ENCODE results near the gene XPA.
A peak's percentile ranks its signal among the peaks of the same experiment; 100 is the strongest.

XPA gene

DNA sequence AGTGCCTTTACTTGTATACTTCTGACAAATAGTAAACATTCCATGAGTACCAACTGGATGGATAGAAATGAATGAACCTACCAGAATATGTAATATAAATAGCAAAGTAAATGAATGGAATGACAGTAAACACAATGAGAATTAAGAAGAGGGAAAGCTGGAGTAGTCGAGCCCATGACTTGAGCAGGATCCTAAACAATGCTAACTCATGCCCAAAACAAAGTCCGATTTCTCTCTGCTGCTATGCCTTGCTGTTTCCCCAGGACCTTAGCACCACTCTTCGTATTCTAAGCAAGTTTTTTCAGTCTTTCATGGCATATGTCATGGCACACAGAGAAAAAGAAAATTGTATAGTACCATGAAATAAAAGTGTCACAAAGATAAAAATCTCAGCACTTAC is 1.8 kb downstream of the XPA start:
- DNase-seq (ENCODE audit: extremely low read depth, low read depth) = no peak
- TF ChIP-seq, protein P1, sequence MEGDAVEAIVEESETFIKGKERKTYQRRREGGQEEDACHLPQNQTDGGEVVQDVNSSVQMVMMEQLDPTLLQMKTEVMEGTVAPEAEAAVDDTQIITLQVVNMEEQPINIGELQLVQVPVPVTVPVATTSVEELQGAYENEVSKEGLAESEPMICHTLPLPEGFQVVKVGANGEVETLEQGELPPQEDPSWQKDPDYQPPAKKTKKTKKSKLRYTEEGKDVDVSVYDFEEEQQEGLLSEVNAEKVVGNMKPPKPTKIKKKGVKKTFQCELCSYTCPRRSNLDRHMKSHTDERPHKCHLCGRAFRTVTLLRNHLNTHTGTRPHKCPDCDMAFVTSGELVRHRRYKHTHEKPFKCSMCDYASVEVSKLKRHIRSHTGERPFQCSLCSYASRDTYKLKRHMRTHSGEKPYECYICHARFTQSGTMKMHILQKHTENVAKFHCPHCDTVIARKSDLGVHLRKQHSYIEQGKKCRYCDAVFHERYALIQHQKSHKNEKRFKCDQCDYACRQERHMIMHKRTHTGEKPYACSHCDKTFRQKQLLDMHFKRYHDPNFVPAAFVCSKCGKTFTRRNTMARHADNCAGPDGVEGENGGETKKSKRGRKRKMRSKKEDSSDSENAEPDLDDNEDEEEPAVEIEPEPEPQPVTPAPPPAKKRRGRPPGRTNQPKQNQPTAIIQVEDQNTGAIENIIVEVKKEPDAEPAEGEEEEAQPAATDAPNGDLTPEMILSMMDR (IDR thresholded peaks at IDR 0.05; ENCODE audit: low read depth, low read length, missing control alignments) = no peak
- peak overlapping the region; percentile 93 for H3K4me3 ChIP-seq (replicated peaks; ENCODE audit: low read depth, low read length)

DNA sequence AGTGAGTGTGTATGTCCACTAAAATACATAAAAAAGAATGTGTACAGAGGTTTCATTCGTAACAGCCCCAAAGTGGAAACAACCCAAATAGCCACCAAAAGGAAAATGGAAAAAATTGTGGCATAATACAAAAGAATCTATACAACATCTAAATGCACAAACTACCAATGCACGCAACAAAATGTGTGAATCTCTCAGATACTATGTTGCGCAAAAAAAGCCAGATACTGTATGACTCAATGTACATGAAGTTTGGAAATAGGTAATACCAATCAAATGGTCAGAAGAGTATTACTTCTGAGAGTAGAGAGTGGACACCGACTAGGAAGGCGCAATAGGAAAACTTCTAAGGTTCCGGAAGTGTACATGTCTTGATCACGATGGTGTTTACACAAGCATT is 2.4 kb downstream of the XPA start:
- peak overlapping the region; percentile 93; the same call in 1 of the 2 replicates for H3K4me3 ChIP-seq (replicated peaks; ENCODE audit: low read depth, low read length)
- no peak for DNase-seq (ENCODE audit: extremely low read depth, low read depth)
- TF ChIP-seq, protein P1 (IDR thresholded peaks at IDR 0.05; ENCODE audit: low read depth, low read length, missing control alignments) = no peak

GRCh38 chr9:97689401-97690180 is 7.5 kb downstream of the XPA start:
- H3K4me3 ChIP-seq (replicated peaks; ENCODE audit: low read depth, low read length) = no peak overlapping the region
- TF ChIP-seq, protein P1 (IDR thresholded peaks at IDR 0.05; ENCODE audit: low read depth, low read length, missing control alignments) = no peak
- no peak for DNase-seq (ENCODE audit: extremely low read depth, low read depth)

DNA sequence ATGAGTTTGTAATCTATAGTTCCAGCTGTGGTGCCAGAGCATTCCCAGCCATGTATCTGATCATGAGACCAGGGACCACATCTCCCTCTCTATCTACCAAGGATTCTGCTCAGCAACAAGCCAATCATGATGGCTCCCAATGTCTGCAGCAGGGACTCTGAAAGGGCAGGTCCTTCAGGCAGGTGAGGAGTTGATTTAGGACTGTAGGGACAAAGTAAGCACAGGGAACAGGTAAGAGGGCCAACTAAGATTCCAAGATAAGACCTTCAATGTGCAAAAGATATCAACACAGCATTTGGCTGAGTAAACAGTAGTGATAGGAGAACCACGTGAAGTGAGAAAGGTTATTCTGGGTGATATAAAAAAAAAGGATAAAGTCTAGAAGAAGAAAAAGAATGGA is 8.5 kb downstream of the XPA start:
- TF ChIP-seq, protein P1 (IDR thresholded peaks at IDR 0.05; ENCODE audit: low read depth, low read length, missing control alignments) = no peak
- no peak overlapping the region for H3K4me3 ChIP-seq (replicated peaks; ENCODE audit: low read depth, low read length)
- no peak for DNase-seq (ENCODE audit: extremely low read depth, low read depth)

DNA sequence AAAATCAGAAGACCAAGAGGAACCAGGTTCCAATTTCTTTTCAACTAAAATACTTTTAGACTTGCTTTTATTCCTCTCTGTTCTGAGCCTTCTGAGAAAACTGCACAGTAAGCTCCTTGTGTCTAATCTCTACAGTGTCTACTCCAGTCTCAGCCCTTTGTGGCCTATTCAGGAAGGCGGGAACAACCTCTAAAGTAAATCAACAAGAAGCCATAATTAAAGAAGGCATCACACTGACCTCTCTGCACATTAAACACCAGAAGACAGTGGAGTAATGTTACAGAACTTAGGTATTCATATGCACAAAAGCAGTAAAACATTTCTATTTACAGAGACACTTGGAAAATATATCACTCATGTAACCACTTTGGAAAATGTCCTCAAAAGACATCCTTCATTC is 14.9 kb downstream of the XPA start:
- no peak for DNase-seq (ENCODE audit: extremely low read depth, low read depth)

GRCh38 chr9:97675655-97676054 is 21.5 kb downstream of the XPA start:
- no peak for DNase-seq (ENCODE audit: extremely low read depth, low read depth)
- no peak overlapping the region for H3K4me3 ChIP-seq (replicated peaks; ENCODE audit: low read depth, low read length)
- TF ChIP-seq, protein P1 (IDR thresholded peaks at IDR 0.05; ENCODE audit: low read depth, low read length, missing control alignments) = no peak

More for the DNA sequence above, 14.9 kb downstream of the XPA start:
- H3K4me3 ChIP-seq (replicated peaks; ENCODE audit: low read depth, low read length) = no peak overlapping the region
- TF ChIP-seq, protein P1 (IDR thresholded peaks at IDR 0.05; ENCODE audit: low read depth, low read length, missing control alignments) = no peak
